B cell (primary cell): ENCODE results near the gene PLEKHM3. TPM values are rescaled to one million over a fixed set of nuclear protein-coding genes. Genes with fewer than 3 reads are reported as not detected.

ENCODE experiments used
- ATAC-seq: fragments of 200-7000 bp; cut with Tn5 transposase; one replicate; pipeline ENCODE4 v1.10.0; 2021; ENCODE audit warnings: low read depth, mild to moderate bottlenecking, moderate number of reproducible peaks, moderate library complexity
- CTCF ChIA-PET: fragments of 350-600 bp; sonication (Branson Sonifier 250); formaldehyde crosslinking; loops from one replicate; lab custom pipeline; 2021; ENCODE audit warnings: antibody characterized with exemption, inconsistent platforms; lab: Charles Lee
- POLR2A ChIA-PET: fragments of 350-600 bp; sonication (Branson Sonifier 250); formaldehyde crosslinking; loops from one replicate; lab custom pipeline; 2021; ENCODE audit warnings: antibody characterized with exemption; lab: Charles Lee
- DNase-seq: peaks from one replicate; pipeline ENCODE4 v3.0.0; 2013
- H2AFZ ChIP-seq: 2 replicates; pipeline ENCODE4 v1.6.1; 2012; ENCODE audit warnings: mild to moderate bottlenecking, low read depth, low read length; ENCODE audit not compliant: insufficient read depth, poor library complexity, severe bottlenecking
- H3K27ac ChIP-seq, 2 donors: 1 replicate in 1 of 2; 2 replicates in 1 of 2; pipeline ENCODE4 v1.5.1; 2012 to 2013; ENCODE audit warnings: low read length in 2 of 2, mild to moderate bottlenecking in 2 of 2, moderate library complexity in 1 of 2
- H3K27me3 ChIP-seq, 4 experiments: fragments of 200-600 bp in 1 of 4; sonication (generic) in 1 of 4; replicated peaks in 1 of 4; 1 replicate in 2 of 4; 2 replicates in 2 of 4; pipeline versions ENCODE4 v1.6.1 to v1.7.0; 2013 to 2016; ENCODE audit warnings: low read length in 3 of 4, mild to moderate bottlenecking in 2 of 4, mixed read lengths in 1 of 4, moderate library complexity in 1 of 4; ENCODE audit not compliant: insufficient read depth in 4 of 4, control insufficient read depth in 3 of 4; ENCODE audit errors: control extremely low read depth in 1 of 4
- H3K36me3 ChIP-seq, 2 experiments: replicated peaks in 1 of 2; 1 replicate in 1 of 2; 2 replicates in 1 of 2; pipeline versions ENCODE4 v1.6.1 to v1.7.1; 2013; ENCODE audit warnings: low read length in 1 of 2; ENCODE audit not compliant: insufficient read depth in 2 of 2, control insufficient read depth in 1 of 2; ENCODE audit errors: control extremely low read depth in 1 of 2, extremely low read depth in 1 of 2
- H3K4me1 ChIP-seq, 2 donors: fragments of 200-600 bp in 1 of 2; sonication (generic) in 1 of 2; 1 replicate in 1 of 2; 2 replicates in 1 of 2; pipeline versions ENCODE4 v1.5.1 to v1.6.1; 2013 to 2017; ENCODE audit warnings: low read length in 2 of 2; ENCODE audit not compliant: control insufficient read depth in 2 of 2, insufficient read depth in 2 of 2
- H3K4me2 ChIP-seq: replicated peaks from 2 replicates; pipeline ENCODE3; 2012; ENCODE audit warnings: mild to moderate bottlenecking, low read depth, low read length; ENCODE audit not compliant: poor library complexity, severe bottlenecking
- H3K4me3 ChIP-seq, 5 experiments: fragments of 200-600 bp in 1 of 5; sonication (generic) in 1 of 5; 1 replicate in 3 of 5; 2 replicates in 2 of 5; pipeline versions ENCODE4 v1.5.1 to v1.7.0; 2011 to 2016; ENCODE audit warnings: low read length in 4 of 5, mild to moderate bottlenecking in 4 of 5, low read depth in 2 of 5, control low read depth in 1 of 5, moderate library complexity in 1 of 5; ENCODE audit not compliant: insufficient read depth in 1 of 5; ENCODE audit errors: control extremely low read depth in 1 of 5, extremely low read depth in 1 of 5
- H3K79me2 ChIP-seq: fragments of 200-600 bp; sonication (generic); one replicate; pipeline ENCODE4 v1.6.0; 2016; ENCODE audit warnings: low read length; ENCODE audit not compliant: control insufficient read depth, insufficient read depth
- H3K9ac ChIP-seq: fragments of 200-600 bp; sonication (generic); 2 replicates; pipeline ENCODE4 v1.6.1; 2017; ENCODE audit warnings: mild to moderate bottlenecking, low read length, moderate library complexity
- H3K9me3 ChIP-seq, 3 donors: one replicate each; pipeline versions ENCODE4 v1.6.1 to v1.7.1; 2013; ENCODE audit warnings: low read length in 2 of 3; ENCODE audit not compliant: control insufficient read depth in 2 of 3, insufficient read depth in 1 of 3; ENCODE audit errors: control extremely low read depth in 1 of 3
- H4K20me1 ChIP-seq: 2 replicates; pipeline ENCODE4 v1.6.0; 2012; ENCODE audit warnings: mild to moderate bottlenecking, low read length; ENCODE audit not compliant: insufficient read depth, control insufficient read depth, poor library complexity, severe bottlenecking
- H3K27ac Mint-ChIP-seq: one replicate; pipeline ENCODE4 v1.8.0; 2021; ENCODE audit warnings: mixed read lengths
- H3K27me3 Mint-ChIP-seq: one replicate; pipeline ENCODE4 v1.8.0; 2021; ENCODE audit warnings: mixed read lengths
- H3K4me1 Mint-ChIP-seq: one replicate; pipeline ENCODE4 v1.8.0; 2021; ENCODE audit warnings: mixed read lengths
- H3K4me3 Mint-ChIP-seq: one replicate; pipeline ENCODE4 v1.8.0; 2021; ENCODE audit warnings: mixed read lengths
- H3K9me3 Mint-ChIP-seq: one replicate; pipeline ENCODE4 v1.8.0; 2022; ENCODE audit warnings: mixed read lengths; ENCODE audit not compliant: insufficient read depth
- EZH2 ChIP-seq: IDR thresholded peaks from 2 replicates; pipeline ENCODE4 v1.6.1; 2012; ENCODE audit warnings: borderline replicate concordance, low read depth, mild to moderate bottlenecking, moderate library complexity, low read length; ENCODE audit not compliant: insufficient read depth, poor library complexity, severe bottlenecking
- WGBS: methylation state at CpG from one replicate; pipeline ENCODE4 v1.1.5; 2013; ENCODE audit warnings: missing lambda C conversion rate; ENCODE audit not compliant: insufficient coverage; 5-methylcytosine and 5-hydroxymethylcytosine counted together
- intact Hi-C: fragments of 100-400 bp; cut with micrococcal nuclease; formaldehyde crosslinking; loops from one replicate; pipeline ENCODE4 v1.10.0; 2022
- polyA plus RNA-seq: library from polyadenylated mRNA; depleted of rRNA; stranded (reverse); fragments of >200 nt; gene quantifications from 2 replicates; pipeline ENCODE4 v1.2.3, GENCODE V29; 2012
- total RNA-seq, 2 donors: library from RNA; stranded (reverse); fragments of 120-200 nt in 1 of 2; gene quantifications; 1 replicate in 1 of 2; 2 replicates in 1 of 2; pipeline versions ENCODE4 v1.2.3 to v1.2.4, GENCODE V29; 2013 to 2022
- TF ChIP-seq, protein P1 (sequence below): fragments of 200-600 bp; IDR thresholded peaks from one replicate; pipeline ENCODE4 v1.8.0; 2022; ENCODE audit warnings: antibody characterized with exemption, mild to moderate bottlenecking

PLEKHM3 gene
- total and polyA plus RNA-seq, 2 donors (not counting 1 experiment from before 2014, with no cell fraction given): 4.0 to 17.7 TPM

DNA sequence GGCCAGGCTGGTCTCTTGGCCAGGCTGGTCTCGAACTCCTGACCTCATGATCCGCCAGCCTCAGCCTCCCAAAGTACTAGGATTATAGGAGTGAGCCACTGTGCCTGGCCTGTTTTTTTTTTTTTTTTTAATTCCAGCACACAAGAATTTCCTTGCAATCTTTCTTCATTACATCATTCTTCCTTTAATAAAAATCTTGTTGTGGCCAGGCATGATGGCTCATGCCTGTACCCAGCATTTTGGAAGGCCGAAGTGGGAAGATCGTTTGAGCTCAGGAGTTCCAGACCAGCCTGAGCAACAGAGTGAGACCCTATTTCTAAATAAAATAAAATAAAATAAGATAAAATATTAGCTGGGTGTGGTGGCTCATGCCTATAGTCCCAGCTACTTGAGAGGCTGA is 21.4 kb upstream of the PLEKHM3 start:
- ATAC-seq (no peak), DNase-seq (no peak)
- H3K4me1 Mint-ChIP-seq: no peaks in the 10 kb centered on the region
- CTCF ChIA-PET: no interaction called here
- TF ChIP-seq EZH2: no peak
- TF ChIP-seq, protein P1, sequence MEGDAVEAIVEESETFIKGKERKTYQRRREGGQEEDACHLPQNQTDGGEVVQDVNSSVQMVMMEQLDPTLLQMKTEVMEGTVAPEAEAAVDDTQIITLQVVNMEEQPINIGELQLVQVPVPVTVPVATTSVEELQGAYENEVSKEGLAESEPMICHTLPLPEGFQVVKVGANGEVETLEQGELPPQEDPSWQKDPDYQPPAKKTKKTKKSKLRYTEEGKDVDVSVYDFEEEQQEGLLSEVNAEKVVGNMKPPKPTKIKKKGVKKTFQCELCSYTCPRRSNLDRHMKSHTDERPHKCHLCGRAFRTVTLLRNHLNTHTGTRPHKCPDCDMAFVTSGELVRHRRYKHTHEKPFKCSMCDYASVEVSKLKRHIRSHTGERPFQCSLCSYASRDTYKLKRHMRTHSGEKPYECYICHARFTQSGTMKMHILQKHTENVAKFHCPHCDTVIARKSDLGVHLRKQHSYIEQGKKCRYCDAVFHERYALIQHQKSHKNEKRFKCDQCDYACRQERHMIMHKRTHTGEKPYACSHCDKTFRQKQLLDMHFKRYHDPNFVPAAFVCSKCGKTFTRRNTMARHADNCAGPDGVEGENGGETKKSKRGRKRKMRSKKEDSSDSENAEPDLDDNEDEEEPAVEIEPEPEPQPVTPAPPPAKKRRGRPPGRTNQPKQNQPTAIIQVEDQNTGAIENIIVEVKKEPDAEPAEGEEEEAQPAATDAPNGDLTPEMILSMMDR: no peak
- H3K9me3 ChIP-seq: no peaks in the 10 kb centered on the region
- no peaks in the 10 kb centered on the region for H4K20me1 ChIP-seq
- WGBS: 100% methylated on average over 2 of the region's 4 CpGs
- H3K36me3 ChIP-seq: no peaks in the 10 kb centered on the region
- H3K27me3 Mint-ChIP-seq: peaks cover 23% of the 10 kb centered on the region
- H3K4me1 ChIP-seq: no peaks in the 10 kb centered on the region
- peaks cover 0 to 6% (median 0%) of the 10 kb centered on the region in 4 experiments for H3K27me3 ChIP-seq
- intact Hi-C loops: no loop called here
- no peak overlapping the region for H3K4me3 Mint-ChIP-seq
- no peaks in the 10 kb centered on the region for H3K79me2 ChIP-seq
- H3K4me2 ChIP-seq: no peak overlapping the region
- no peak overlapping the region for H3K27ac Mint-ChIP-seq
- no peak overlapping the region for H2AFZ ChIP-seq
- no peak overlapping the region for H3K9ac ChIP-seq
- POLR2A ChIA-PET: no interaction called here
- H3K4me3 ChIP-seq: no peak overlapping the region
- no peak overlapping the region for H3K27ac ChIP-seq
- H3K9me3 Mint-ChIP-seq: no peaks in the 10 kb centered on the region

DNA sequence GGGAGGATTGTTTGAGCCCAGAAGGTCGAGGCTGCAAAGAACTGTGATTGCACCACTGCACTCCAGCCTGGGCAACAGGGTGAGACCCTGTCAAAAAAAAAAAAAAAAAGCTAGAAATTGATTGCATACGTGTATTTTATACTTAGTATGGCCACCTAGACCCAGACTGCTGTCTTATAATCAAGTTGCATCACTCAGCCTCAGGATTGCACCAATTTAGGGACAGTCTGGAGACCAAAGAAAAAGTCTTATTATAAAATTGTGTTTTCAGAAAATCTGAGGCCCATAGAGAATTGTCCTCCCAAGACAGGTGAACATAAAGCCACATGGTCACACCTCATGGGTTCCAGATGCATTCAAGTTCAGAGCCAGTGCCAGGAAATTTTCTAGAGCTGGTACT is 17.1 kb upstream of the PLEKHM3 start:
- H3K4me3 ChIP-seq: no peak overlapping the region
- peaks cover 0 to 7% (median 0%) of the 10 kb centered on the region in 4 experiments for H3K27me3 ChIP-seq
- Mint-ChIP-seq H3K27ac (no peak overlapping the region), H3K27me3 (peaks cover 6% of the 10 kb centered on the region), H3K4me3 (no peak overlapping the region), H3K4me1 (no peaks in the 10 kb centered on the region), H3K9me3 (no peaks in the 10 kb centered on the region)
- no peak overlapping the region for H3K4me2 ChIP-seq
- intact Hi-C loops: no loop called here
- no peaks in the 10 kb centered on the region for H3K79me2 ChIP-seq
- no peak overlapping the region for H3K27ac ChIP-seq
- POLR2A ChIA-PET: no interaction called here
- H3K4me1 ChIP-seq: no peaks in the 10 kb centered on the region
- no peak for ATAC-seq
- H3K9me3 ChIP-seq: no peaks in the 10 kb centered on the region
- no peaks in the 10 kb centered on the region for H3K36me3 ChIP-seq
- no peaks in the 10 kb centered on the region for H4K20me1 ChIP-seq
- no peak overlapping the region for H3K9ac ChIP-seq
- TF ChIP-seq EZH2: no peak
- TF ChIP-seq, protein P1: no peak
- DNase-seq: no peak
- no peak overlapping the region for H2AFZ ChIP-seq
- CTCF ChIA-PET: interaction anchor here (0.5 to 8.7 kb wide), 5 partner anchors 10 to 416 kb away, joined by 4 to 168 read pairs (median 11); partner anchors contain the start of gene METTL21A
- WGBS: 83% methylated on average over 1 of the region's 2 CpGs
